ENCODE measurements around the gene AIFM3.
A peak's percentile ranks its signal among the peaks of the same experiment; 100 is the strongest.
"Not testable (repeated sequence)": the region's sequence is repeated elsewhere in the genome, so short reads cannot be mapped to it uniquely, and the experiment has no call there.

AIFM3 gene

DNA sequence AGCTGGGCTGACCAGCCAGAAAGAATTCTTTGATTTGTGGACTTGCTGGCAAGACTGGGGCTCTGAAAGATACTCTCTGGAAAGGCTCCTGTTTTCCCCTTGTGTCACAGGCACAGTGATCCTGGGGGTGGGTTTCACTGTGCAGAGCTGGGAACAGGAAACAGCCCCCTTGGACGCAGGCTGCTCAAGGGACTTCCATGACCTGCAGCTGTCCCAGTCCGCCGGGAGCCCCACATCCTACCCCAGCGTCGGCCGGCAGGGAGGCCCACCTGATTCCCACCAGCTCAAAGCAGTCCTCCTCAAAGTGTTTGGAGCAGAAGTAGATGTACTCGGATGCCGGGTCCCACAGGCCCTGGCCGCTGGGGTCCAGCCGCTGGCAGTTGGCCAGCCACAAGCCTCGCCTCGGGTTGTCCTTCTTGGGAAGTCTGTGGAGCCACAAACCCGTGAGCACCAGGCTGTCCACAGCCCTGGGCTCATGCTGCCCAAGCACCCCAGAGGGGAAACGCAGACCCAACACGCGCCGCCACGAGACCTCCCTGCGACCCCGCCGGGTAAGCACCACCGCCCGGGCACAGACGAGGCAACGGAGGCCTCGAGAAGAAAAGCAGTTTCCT is 34.0 kb downstream of the AIFM3 start:
- TF ChIP-seq, protein P1, sequence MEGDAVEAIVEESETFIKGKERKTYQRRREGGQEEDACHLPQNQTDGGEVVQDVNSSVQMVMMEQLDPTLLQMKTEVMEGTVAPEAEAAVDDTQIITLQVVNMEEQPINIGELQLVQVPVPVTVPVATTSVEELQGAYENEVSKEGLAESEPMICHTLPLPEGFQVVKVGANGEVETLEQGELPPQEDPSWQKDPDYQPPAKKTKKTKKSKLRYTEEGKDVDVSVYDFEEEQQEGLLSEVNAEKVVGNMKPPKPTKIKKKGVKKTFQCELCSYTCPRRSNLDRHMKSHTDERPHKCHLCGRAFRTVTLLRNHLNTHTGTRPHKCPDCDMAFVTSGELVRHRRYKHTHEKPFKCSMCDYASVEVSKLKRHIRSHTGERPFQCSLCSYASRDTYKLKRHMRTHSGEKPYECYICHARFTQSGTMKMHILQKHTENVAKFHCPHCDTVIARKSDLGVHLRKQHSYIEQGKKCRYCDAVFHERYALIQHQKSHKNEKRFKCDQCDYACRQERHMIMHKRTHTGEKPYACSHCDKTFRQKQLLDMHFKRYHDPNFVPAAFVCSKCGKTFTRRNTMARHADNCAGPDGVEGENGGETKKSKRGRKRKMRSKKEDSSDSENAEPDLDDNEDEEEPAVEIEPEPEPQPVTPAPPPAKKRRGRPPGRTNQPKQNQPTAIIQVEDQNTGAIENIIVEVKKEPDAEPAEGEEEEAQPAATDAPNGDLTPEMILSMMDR (IDR thresholded peaks at IDR 0.05) = no peak
- Histone ChIP-seq H2AFZ (peak overlapping the region; percentile 84), H3K4me2 (ENCODE audit: low read length) (peak overlapping the region; percentile 84), H3K9ac (peak overlapping the region; percentile 19), H3K36me3 (ENCODE audit: control insufficient read depth, insufficient read depth, low read length) (no peaks in the 10 kb centered on the region), H3K4me1 (peaks cover 7% of the 10 kb centered on the region), H3K27me3 (ENCODE audit: control insufficient read depth, insufficient read depth, low read length) (no peaks in the 10 kb centered on the region), H3K9me3 (ENCODE audit: control insufficient read depth, low read length) (no peaks in the 10 kb centered on the region), H3K27ac (peak overlapping the region; percentile 97), H3K79me2 (no peaks in the 10 kb centered on the region), H3K4me3 (ENCODE audit: low read depth, low read length) (peak overlapping the region; percentile 96)

- Histone ChIP-seq H3K4me1 (peaks cover 7% of the 10 kb centered on the region), H3K27ac (peak within 1 kb of the TSS; percentile 97), H2AFZ (peak within 1 kb of the TSS; percentile 84), H3K9me3 (ENCODE audit: control insufficient read depth, low read length) (no peaks in the 10 kb centered on the region), H3K4me2 (ENCODE audit: low read length) (peak within 1 kb of the TSS; percentile 84), H3K36me3 (ENCODE audit: control insufficient read depth, insufficient read depth, low read length) (no peaks in the 10 kb centered on the region), H3K9ac (peak within 1 kb of the TSS; percentile 28), H3K27me3 (ENCODE audit: control insufficient read depth, insufficient read depth, low read length) (no peaks in the 10 kb centered on the region), H3K4me3 (ENCODE audit: low read depth, low read length) (peak within 1 kb of the TSS; percentile 96), H3K79me2 (no peaks in the 10 kb centered on the region)
- TF ChIP-seq, protein P1 (IDR thresholded peaks at IDR 0.05) = no peak
These were observed 34.7 kb downstream of the AIFM3 start, which contains the start of gene THAP7 for GRCh38 chr22:21001601-21002325. THAP7 (minus strand) TSS chr22:21002118; CDS start chr22:21001911, 207 bp downstream.

- H3K4me3 ChIP-seq (ENCODE audit: low read depth, low read length) = no peak overlapping the region
- no peak overlapping the region for H2AFZ ChIP-seq
These were observed 36.7 kb downstream of the AIFM3 start for GRCh38 chr22:21003782-21004181.

DNA sequence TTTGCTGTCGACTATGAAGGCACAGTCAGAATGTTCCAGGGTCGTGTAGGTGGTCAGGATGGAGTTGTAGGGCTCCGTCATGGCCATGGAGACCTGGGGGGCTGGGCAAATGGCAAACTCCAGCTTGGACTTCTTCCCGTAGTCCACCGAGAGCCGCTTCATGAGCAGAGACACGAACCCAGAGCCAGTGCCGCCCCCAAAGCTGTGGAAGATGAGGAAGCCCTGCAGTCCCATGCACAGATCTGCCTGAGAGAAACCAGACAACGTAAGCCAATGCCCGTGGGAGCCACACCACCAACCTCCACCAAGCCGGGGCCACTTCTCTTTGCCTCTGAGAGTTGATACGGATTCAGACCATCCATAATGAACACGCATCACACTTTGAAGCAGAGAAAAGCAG is 42.2 kb downstream of the AIFM3 start:
- not testable (repeated sequence) for H3K4me2 ChIP-seq (ENCODE audit: low read length); H3K27me3 ChIP-seq (ENCODE audit: control insufficient read depth, insufficient read depth, low read length); H3K9ac ChIP-seq; H2AFZ ChIP-seq; H3K4me3 ChIP-seq (ENCODE audit: low read depth, low read length); H3K9me3 ChIP-seq (ENCODE audit: control insufficient read depth, low read length); H3K27ac ChIP-seq; H3K4me1 ChIP-seq; H3K36me3 ChIP-seq (ENCODE audit: control insufficient read depth, insufficient read depth, low read length); H3K79me2 ChIP-seq

More at GRCh38 chr22:21003782-21004181, 36.7 kb downstream of the AIFM3 start:
- Histone ChIP-seq H3K4me1 (peaks cover 7% of the 10 kb centered on the region), H3K79me2 (no peaks in the 10 kb centered on the region), H3K36me3 (ENCODE audit: control insufficient read depth, insufficient read depth, low read length) (no peaks in the 10 kb centered on the region), H3K9ac (no peak overlapping the region), H3K27ac (no peak overlapping the region), H3K27me3 (ENCODE audit: control insufficient read depth, insufficient read depth, low read length) (no peaks in the 10 kb centered on the region), H3K9me3 (ENCODE audit: control insufficient read depth, low read length) (no peaks in the 10 kb centered on the region), H3K4me2 (ENCODE audit: low read length) (no peak overlapping the region)
- TF ChIP-seq, protein P1 (IDR thresholded peaks at IDR 0.05) = no peak

GRCh38 chr22:21009638-21010425 is 42.8 kb downstream of the AIFM3 start:
- Histone ChIP-seq H3K79me2 (no peaks in the 10 kb centered on the region), H3K4me1 (no peaks in the 10 kb centered on the region), H3K4me2 (ENCODE audit: low read length) (no peak overlapping the region), H3K4me3 (ENCODE audit: low read depth, low read length) (no peak overlapping the region), H3K9ac (no peak overlapping the region), H3K36me3 (ENCODE audit: control insufficient read depth, insufficient read depth, low read length) (no peaks in the 10 kb centered on the region), H3K27me3 (ENCODE audit: control insufficient read depth, insufficient read depth, low read length) (no peaks in the 10 kb centered on the region), H3K27ac (no peak overlapping the region), H2AFZ (no peak overlapping the region), H3K9me3 (ENCODE audit: control insufficient read depth, low read length) (no peaks in the 10 kb centered on the region)
- TF ChIP-seq, protein P1 (IDR thresholded peaks at IDR 0.05) = no peak
